ENCODE measurements around the gene SPATA16. TPM values are rescaled to one million over a fixed set of nuclear protein-coding genes. Genes with fewer than 3 reads are reported as not detected.

SPATA16 gene, protein sequence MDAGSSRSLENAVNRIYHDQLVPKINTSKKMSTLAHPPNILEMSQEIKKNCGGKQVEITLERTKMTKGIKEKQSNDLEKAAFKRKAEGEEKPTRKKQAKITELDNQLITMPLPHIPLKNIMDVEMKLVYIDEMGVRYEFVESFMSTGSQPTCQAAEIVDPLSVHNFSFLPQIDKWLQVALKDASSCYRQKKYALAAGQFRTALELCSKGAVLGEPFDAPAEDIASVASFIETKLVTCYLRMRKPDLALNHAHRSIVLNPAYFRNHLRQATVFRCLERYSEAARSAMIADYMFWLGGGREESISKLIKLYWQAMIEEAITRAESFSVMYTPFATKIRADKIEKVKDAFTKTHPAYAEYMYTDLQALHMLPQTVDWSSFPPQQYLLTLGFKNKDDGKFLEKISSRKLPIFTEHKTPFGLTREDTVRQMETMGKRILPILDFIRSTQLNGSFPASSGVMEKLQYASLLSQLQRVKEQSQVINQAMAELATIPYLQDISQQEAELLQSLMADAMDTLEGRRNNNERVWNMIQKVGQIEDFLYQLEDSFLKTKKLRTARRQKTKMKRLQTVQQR
- not detected in 2 replicates for total RNA-seq

DNA sequence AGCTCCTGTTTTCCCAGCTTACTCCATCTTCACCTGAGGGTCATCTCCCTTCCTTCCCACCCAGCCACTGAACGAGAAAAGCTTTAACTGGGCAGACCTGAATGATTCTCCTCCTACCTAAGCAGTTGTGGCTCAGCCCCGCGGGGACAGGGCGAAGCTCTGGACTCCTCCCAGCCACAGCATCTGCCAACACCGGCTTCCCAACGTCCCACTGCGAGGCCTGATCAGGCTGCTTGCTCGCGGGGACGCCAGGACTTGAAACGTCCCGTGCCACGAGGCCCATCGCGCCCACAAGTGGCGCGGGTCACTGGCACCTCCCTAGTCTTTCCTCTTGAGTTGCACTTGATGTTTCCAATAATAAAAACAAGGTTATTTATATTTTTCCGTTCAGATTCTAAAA lies at the start of gene SPATA16:
SPATA16 (minus strand) TSS at position 250 of the 400 bp plus-strand sequence. CDS start 23,504 bp downstream, outside the sequence.

